Measurements from ENCODE around the gene RBP4.

RBP4 gene

DNA sequence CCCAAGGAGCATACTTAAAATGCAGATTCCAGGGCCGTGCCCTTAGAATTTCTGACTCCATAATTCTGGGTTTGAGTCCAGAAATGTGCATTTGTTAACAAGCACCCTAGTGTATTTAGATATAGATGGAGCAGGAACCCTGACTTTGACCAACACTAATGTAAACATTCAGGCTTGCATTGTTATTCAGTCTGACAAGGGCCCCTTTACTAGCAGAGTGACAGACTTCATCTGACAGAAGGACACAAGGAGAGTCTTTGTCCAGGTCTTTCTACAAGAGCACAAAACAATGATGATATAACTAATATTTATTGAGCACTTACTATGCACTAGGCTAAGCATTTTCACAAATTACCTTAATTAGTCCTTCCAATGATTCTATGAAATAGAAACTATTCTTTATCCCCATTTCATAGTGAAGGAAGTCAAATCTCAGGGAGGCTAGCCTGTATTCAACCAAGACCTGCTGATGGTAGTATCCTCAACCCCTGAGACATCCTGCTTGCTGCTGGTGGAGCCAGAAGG, 3.9 kb downstream of the RBP4 start:
- TF ChIP-seq, protein P1, sequence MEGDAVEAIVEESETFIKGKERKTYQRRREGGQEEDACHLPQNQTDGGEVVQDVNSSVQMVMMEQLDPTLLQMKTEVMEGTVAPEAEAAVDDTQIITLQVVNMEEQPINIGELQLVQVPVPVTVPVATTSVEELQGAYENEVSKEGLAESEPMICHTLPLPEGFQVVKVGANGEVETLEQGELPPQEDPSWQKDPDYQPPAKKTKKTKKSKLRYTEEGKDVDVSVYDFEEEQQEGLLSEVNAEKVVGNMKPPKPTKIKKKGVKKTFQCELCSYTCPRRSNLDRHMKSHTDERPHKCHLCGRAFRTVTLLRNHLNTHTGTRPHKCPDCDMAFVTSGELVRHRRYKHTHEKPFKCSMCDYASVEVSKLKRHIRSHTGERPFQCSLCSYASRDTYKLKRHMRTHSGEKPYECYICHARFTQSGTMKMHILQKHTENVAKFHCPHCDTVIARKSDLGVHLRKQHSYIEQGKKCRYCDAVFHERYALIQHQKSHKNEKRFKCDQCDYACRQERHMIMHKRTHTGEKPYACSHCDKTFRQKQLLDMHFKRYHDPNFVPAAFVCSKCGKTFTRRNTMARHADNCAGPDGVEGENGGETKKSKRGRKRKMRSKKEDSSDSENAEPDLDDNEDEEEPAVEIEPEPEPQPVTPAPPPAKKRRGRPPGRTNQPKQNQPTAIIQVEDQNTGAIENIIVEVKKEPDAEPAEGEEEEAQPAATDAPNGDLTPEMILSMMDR (conservative IDR thresholded peaks at IDR 0.05; ENCODE audit: low read depth, low read length) = no peak
- H3K4me3 ChIP-seq (ENCODE audit: low read depth, low read length) = no peak overlapping the region
- no peak for DNase-seq (ENCODE audit: low read depth)

DNA sequence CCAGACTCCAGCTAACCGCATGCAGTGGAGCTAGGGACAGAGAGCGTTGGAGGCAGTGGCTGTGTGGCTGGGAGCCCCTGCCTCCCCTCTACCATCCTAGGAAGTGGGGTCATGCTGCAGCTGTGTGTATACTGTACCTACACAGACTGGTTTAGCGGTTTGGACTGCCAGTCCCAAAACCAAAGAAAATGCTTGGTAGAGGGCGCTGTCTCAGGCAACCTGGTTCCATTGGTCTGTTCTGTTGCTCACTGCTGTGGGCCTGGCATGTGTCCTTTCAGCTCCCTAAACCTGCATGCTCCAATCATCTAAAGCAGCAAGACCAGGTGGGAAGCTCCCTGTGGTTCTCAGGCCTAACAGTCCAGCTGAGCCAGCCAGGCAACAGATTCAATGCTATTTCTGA, 4.5 kb downstream of the RBP4 start:
- no peak for DNase-seq (ENCODE audit: low read depth)
- no peak overlapping the region for H3K4me3 ChIP-seq (ENCODE audit: low read depth, low read length)
- TF ChIP-seq, protein P1 (conservative IDR thresholded peaks at IDR 0.05; ENCODE audit: low read depth, low read length) = peak; percentile 16

DNA sequence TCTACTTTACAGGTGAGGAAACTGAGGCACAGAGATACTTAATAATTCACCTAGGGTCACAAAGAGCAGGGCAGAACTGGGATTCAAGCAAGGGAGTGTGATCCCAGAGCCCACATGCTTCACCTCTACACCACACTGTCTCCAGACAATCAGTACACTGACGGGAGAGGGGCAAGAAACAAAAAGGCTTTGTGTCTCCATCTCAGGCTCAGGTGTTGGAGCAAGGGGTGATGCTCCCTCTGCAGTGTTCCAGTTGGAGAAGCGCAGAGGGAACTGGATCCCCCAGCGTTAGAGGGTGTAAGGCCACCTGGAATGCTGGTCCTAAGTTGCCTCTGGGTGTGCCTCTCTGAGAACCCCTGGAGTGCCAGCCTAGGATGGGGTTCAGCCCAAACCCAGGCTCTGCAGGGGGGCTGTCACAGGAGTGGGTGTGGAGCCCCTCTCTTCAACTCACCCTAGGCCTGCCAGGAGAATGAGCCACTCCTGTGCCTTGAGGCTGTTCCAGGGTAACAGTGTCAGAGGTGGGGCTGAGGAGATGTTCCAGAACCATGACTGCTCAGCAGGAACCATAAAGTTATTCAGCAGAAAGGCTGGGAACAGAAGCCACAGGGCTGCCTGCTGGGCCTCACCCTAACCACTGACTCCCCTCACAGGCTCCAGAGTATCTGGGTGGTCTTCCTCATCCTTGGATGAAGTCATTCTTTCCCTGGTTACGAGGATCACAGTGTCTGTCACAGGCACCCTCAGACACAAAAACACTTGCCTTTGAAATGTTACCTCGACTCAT, 5.5 kb downstream of the RBP4 start:
- TF ChIP-seq, protein P1 (conservative IDR thresholded peaks at IDR 0.05; ENCODE audit: low read depth, low read length) = no peak
- no peak overlapping the region for H3K4me3 ChIP-seq (ENCODE audit: low read depth, low read length)
- no peak for DNase-seq (ENCODE audit: low read depth)

DNA sequence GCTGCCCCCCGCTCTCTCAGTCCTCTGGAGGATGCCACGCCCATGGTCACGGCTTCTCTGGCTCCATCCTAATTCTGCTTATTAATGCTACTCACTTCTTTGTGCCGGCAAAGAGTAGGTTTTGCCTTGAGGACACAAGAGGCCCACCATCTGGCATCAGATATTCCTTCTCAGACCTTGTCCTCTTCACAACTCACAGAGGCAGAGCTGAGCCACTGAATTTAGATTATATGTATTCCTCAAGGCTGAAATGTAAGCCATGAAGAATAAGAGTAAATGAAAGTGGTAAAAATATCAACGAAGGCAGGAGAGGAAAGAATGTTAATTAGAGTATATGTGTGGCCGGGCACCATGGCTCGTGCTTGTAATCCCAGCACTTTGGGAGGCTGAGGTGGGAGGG, 6.5 kb downstream of the RBP4 start:
- H3K4me3 ChIP-seq (ENCODE audit: low read depth, low read length) = no peak overlapping the region
- TF ChIP-seq, protein P1 (conservative IDR thresholded peaks at IDR 0.05; ENCODE audit: low read depth, low read length) = no peak
- DNase-seq (ENCODE audit: low read depth) = no peak

DNA sequence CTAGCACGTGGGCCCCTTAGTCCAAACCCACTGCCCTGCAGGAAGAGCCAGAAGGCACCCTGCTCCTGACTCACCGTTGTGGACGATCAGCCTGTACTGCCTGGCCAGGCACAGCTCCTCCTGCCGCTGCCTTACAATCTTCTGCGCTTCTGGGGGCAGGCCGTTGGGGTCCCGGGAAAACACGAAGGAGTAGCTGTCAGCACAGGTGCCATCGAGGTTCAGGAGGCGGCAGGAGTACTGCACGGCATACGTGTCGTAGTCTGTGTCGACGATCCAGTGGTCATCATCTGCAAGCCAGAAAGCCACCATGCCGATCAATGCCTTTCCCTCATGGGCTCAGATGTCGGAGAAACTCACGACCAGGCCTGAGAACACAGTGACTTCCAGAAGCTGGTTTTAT, 7.3 kb downstream of the RBP4 start:
- TF ChIP-seq, protein P1 (conservative IDR thresholded peaks at IDR 0.05; ENCODE audit: low read depth, low read length) = no peak
- no peak for DNase-seq (ENCODE audit: low read depth)
- no peak overlapping the region for H3K4me3 ChIP-seq (ENCODE audit: low read depth, low read length)

DNA sequence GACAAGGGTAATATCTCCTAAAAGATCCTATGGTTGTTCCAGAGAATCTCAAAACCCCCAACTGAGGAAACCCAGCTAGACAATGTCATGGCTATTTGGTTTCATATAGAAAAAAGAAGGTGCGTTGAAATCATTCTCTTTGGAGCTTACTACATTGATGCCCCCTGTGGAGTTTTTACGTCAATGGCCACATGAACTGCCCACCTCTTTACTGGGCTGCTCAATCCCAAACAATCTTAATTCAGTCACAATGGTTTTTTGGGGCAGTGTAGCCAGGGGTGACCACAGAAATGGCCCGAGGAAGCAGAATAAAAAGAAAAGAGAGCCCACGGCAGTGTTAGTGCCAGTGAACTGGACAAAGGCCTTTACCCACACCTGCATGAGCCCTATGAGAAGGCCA, 7.8 kb downstream of the RBP4 start:
- H3K4me3 ChIP-seq (ENCODE audit: low read depth, low read length) = no peak overlapping the region
- no peak for DNase-seq (ENCODE audit: low read depth)
- TF ChIP-seq, protein P1 (conservative IDR thresholded peaks at IDR 0.05; ENCODE audit: low read depth, low read length) = no peak
